ENCODE results near the gene ZKSCAN3.
"Not testable (repeated sequence)": the region's sequence is repeated elsewhere in the genome, so short reads cannot be mapped to it uniquely, and the experiment has no call there.

Gene ZKSCAN3

DNA sequence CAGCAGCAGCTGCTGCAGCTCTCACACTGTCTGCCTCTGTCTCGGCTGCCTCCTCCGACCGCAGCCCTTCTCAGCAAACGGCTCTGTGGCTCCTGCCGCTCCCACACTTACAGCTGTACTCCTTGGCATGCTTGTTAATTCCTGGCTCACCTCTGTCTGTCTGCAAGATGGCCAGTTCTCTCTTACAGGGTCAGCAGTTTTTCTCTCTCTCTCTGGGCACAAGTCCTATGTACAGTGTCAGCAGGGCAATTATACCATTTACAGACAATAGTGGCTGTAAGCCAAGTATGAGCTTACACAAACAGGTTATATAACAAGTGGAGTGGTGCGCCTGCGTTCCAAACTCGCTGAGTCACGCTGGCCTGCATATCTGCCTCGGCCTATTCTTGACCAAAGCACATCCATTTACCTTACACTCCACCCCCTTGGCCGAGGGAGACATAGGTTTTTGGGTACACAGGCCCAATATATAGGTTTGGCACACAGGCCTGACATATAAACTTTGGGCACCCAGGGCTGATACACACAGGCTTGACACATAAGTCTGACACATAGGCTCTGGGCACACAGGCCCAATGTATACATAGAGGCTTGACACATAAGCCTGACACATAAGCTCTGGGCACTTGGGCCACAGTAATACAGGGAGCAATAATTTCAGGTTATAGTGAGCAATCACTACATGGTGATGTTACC, 4.4 kb downstream of the ZKSCAN3 start:
- H3K4me3 ChIP-seq (ENCODE audit: low read length) = no peak overlapping the region
- TF ChIP-seq ZNF274 (IDR thresholded peaks at IDR 0.05; ENCODE audit: low read depth, low read length) = no peak

DNA sequence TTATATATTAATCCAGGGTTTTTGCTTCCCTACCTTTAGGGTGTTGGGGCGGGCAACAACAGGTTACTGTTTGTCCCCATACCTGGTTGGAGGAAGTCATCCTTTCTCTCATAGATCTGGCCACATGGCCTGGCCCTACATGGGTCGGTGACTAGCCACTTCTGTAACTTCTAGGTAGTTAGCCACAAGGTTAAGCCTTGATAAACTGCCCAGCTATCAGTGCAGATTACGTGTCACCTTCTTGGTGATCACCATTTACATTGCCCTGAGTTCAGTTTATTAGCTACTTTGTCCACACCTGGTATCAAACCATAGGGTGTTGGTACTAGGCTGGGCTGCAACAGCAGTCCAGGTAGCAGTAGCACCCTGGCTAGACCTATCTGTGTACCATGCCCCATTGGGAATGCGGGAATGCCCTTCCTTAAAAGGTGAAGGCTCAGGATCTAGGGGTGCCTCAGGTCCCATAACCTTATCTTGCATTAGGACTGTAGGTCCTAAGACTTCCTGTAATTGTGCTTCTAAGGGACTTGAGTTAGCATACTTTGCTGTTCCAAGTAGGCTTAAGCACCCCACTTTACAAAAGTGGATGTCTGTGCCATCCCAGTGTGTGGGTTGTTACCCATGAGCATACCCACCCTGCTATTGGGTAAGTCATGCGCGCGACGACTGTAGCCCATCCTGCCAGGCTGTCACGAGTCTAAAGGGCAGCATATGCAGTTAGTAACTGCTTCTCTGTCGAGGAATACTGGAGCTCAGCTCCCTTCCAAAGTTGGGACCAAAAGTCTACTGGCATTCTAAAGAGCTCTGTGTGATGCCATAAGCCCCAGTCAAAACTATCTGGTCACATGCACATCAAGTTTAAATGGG, 5.2 kb downstream of the ZKSCAN3 start:
- no peak for TF ChIP-seq ZNF274 (IDR thresholded peaks at IDR 0.05; ENCODE audit: low read depth, low read length)
- no peak overlapping the region for H3K4me3 ChIP-seq (ENCODE audit: low read length)

DNA sequence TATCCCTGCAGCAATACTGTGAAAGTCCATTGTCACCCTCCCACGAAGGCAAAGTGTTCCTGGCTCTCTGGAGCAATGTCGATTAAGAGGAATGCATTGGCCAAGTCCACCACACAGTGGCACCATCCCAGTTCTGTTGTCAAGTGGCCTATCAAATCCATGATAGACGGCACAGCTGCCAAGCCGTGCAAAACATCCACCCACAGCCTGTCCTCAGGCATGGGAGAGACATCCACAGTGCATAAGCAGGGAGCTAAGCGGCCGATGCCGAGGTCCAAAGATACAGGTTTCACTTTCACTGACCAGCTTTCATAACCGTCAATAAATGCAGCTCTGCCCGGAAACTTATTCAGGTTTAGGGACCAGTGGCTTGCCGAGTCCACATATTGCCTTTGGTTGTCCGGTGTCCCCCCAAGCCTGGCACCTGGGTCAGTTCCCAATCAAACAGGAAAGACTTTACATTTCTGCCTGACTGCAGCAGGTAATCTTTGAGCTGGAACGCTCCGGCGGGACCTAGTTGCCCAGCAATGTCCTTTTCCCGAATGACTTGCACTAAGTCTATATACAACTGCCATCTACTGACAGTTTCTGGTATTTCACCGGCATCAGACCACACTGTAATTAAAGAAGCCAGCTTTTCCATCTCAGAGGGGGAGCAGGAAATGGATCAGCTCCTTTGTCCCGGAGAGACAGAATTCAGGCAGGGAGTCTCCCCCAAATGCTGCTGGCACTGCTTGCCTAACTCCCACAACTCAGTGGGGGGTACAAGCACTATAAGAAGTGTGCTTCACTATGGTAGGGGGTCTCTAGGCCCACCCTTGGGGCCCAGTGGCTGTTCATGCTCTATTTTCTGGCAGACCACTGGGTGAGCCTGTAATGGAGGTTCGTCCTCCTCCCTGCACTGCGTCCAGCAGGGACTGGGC, 6.3 kb downstream of the ZKSCAN3 start:
- TF ChIP-seq ZNF274 (IDR thresholded peaks at IDR 0.05; ENCODE audit: low read depth, low read length) = no peak
- H3K4me3 ChIP-seq (ENCODE audit: low read length) = peak overlapping the region; percentile 62; the same call in 1 of the 2 replicates

DNA sequence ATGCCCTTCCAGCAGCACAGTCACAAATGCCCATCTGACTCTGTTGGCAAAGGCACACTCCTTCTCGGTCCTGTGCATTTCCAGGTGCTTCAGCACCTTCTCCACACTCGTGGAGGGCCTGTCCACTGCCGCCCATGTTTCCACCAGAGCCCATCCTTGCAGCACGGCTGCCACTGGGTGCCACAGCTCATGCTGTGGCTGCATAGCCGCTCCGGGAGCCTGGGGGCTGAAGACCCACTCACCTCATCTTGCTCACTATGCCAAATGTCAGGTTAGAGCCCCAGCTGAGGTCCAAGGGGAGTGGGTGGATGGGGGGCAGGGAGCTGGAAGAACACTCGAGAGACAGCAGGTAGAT, 6.9 kb downstream of the ZKSCAN3 start:
- no peak for TF ChIP-seq ZNF274 (IDR thresholded peaks at IDR 0.05; ENCODE audit: low read depth, low read length)
- no peak overlapping the region for H3K4me3 ChIP-seq (ENCODE audit: low read length)

DNA sequence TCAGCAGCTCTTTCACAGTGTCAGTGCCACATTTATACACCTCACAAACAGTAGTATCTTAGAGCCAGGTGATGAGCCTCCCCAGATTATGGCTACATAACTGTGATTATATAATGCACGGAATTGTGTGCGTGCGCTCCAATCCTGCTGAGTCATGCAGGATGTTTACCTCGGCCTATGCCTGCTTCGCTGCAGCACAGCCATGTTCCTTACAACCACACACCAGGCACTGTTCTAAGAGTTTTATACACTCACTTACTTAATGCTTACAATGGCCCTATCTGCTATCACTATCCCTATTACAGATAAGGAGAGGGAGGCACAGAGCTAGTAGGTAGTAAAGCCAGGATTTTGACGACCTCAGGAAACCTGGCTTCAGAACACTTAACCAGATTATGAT, 7.3 kb downstream of the ZKSCAN3 start:
- no peak for TF ChIP-seq ZNF274 (IDR thresholded peaks at IDR 0.05; ENCODE audit: low read depth, low read length)
- H3K4me3 ChIP-seq (ENCODE audit: low read length) = no peak overlapping the region

DNA sequence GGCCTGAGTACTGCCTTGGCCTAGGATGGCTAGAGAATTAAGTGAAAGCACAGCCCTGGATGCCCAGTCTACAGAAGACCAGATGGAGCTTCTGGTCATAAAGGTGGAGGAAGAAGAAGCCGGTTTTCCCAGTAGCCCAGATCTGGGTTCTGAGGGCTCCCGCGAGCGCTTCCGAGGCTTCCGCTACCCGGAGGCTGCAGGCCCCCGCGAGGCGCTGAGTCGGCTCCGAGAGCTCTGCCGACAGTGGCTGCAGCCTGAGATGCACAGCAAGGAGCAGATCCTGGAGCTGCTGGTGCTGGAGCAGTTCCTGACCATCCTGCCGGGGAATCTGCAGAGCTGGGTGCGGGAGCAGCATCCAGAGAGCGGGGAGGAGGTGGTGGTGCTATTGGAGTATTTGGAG, 9.8 kb downstream of the ZKSCAN3 start:
- not testable (repeated sequence) for H3K4me3 ChIP-seq (ENCODE audit: low read length)

DNA sequence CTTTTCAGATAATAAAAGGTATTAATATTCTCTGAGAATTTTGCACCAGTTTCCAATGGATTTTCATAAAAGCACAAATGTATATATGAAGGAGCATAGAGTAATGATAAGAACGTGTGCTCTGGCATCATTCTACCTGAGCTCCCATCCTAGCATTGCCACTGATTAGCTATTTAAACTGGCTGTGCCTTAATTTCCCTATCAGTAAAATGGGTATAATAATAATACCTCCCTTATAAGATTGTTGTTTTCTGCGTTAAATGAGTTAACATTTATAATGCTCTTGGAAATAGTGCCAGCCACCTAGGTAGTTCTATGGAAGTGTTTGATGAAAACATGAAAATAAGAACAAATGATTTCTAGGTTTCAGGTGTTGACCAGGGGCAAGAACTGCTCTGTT, 11.2 kb downstream of the ZKSCAN3 start:
- no peak for TF ChIP-seq ZNF274 (IDR thresholded peaks at IDR 0.05; ENCODE audit: low read depth, low read length)
- no peak overlapping the region for H3K4me3 ChIP-seq (ENCODE audit: low read length)

DNA sequence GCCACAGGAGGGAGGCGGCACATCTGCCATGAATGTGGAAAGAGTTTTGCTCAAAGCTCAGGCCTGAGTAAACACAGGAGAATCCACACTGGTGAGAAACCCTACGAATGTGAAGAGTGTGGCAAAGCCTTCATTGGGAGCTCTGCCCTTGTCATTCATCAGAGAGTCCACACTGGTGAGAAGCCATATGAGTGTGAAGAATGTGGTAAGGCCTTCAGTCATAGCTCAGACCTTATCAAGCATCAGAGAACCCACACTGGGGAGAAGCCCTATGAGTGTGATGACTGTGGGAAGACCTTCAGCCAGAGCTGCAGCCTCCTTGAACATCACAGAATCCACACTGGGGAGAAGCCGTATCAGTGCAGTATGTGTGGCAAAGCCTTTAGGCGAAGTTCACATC, 15.8 kb downstream of the ZKSCAN3 start:
- not testable (repeated sequence) for H3K4me3 ChIP-seq (ENCODE audit: low read length)

DNA sequence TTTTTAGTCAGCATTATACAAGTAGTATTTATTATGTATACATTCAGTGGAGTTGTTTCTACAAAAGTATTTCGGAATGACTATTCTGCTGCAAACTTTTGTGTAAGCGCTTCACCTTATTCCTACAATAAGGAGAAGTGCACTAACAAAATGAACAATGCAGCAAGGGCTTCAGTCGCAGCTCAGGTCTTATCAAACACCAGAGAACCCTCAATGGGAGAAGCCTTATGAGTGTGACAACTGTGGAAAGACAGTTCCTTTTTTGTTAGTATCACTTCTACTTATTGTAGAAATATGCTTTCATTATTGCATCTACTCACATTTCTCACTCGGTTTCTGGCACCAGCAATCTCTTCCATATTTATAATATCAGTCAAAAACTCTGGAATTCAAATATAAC, 18.8 kb downstream of the ZKSCAN3 start:
- no peak for TF ChIP-seq ZNF274 (IDR thresholded peaks at IDR 0.05; ENCODE audit: low read depth, low read length)
- no peak overlapping the region for H3K4me3 ChIP-seq (ENCODE audit: low read length)

DNA sequence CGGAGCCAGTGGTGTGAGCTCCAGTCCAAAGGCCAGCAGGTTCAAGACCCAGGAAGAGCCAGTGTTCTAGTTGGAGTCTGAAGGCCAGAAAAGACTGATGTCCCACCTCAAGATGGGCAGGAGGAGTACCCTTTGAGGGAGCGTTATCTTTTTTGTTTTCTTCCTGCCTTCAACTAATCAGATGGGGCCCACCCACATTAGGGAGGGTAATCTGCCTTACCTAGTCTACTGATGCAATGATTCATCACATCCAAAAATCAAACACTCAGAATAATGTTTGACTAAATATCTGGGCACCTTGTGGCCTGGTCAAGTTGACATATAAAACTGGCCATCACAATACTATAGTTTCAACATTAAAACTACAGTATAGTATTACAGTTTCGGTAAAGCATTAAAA, 19.7 kb downstream of the ZKSCAN3 start:
- no peak overlapping the region for H3K4me3 ChIP-seq (ENCODE audit: low read length)
- TF ChIP-seq ZNF274 (IDR thresholded peaks at IDR 0.05; ENCODE audit: low read depth, low read length) = no peak

DNA sequence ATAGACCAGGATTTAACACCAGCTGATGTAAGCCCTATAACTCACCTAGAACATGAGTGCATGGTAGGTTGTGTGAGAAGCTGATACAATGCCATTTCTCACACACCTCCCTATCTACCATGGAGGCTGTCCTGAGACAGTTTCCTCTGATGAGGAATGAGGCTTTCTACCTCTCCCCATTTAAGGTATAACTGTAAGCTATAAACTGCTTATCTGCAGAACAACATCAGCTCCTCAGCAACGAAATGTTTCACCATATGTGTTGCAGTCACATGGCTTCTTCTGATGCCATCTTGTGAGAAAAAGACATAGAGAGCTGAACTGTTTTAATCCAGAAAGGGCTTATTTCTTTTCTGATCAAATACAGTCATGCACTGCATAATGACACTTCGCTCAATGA, 20.7 kb downstream of the ZKSCAN3 start:
- TF ChIP-seq ZNF274 (IDR thresholded peaks at IDR 0.05; ENCODE audit: low read depth, low read length) = no peak
- no peak overlapping the region for H3K4me3 ChIP-seq (ENCODE audit: low read length)

DNA sequence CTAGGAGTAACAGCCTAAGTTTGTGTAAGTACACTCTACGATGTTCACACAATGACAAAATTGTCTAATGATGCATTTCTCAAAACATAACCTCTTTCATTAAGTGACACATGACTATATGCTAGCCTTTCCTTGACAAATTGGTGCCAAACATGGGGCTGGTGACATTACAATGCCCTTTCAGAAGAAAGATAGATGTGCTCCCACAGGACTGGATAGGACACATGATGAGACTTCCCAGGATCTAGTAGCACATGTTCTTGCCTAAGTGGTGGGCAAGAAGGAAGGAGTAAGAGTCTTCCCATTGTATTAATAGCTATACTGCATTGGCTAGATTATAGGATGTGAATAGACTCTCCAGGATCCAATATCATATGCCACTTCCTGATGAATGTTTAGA, 21.5 kb downstream of the ZKSCAN3 start:
- H3K4me3 ChIP-seq (ENCODE audit: low read length) = no peak overlapping the region
- no peak for TF ChIP-seq ZNF274 (IDR thresholded peaks at IDR 0.05; ENCODE audit: low read depth, low read length)

DNA sequence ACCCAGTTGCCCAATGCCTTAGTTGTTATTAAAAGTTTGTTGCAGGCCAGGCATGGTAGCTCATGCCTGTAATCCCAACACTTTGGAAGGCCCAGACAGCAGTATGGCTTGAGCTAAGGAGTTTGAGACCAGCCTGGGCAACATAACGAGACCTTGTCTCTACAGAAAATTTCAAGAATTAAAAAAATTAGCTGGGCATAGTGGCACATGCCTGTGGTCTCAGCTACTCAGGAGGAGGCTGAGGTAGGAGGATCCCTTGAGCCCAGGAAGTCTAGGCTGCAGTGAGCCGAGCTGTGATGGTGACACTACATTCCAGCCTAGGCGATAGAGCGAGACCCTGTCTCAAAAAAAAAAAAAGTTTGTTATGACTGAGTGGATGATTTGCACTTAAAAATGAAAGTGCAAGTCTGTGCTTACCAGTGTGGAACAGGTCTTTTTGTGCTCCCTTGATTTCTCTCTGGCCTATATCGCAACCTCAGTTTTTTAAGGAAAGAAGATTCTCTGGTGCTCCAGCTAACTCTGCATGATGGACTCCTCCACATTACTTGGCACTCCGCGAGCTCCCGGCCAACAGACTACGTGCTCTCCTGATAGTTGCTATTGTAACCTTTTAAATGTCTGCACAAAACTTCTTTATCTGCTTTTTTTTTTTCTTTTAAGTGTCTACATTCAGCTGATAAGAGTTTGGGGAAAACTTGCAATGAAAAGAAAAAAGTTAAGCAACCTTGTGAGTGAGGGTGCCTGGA, 22.1 kb downstream of the ZKSCAN3 start:
- TF ChIP-seq ZNF274 (IDR thresholded peaks at IDR 0.05; ENCODE audit: low read depth, low read length) = no peak
- no peak overlapping the region for H3K4me3 ChIP-seq (ENCODE audit: low read length)

DNA sequence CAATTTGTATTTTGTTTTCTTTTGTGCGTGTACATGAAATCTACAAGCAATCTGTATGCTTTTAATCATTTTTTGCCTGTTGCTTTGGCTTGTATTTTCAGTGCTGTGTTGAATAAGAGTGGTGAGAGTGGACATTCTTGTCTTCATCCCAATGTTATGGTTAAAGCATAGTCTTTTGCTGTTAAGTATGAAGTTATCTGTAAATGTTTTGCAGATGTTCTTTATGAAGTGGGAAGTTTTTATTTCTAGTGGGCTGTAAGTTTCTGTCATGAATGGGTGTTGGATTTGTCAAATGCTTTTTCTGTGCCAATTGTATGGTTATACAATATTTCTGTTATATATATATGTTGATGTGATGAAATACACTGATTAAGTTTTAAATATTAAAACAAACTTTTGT, 24.2 kb downstream of the ZKSCAN3 start:
- no peak for TF ChIP-seq ZNF274 (IDR thresholded peaks at IDR 0.05; ENCODE audit: low read depth, low read length)
- H3K4me3 ChIP-seq (ENCODE audit: low read length) = no peak overlapping the region
